Ureter (tissue), 1 donor: ENCODE data around the gene HCK. TPM values are rescaled to one million over a fixed set of nuclear protein-coding genes. Genes with fewer than 3 reads are reported as not detected.
"Not testable (repeated sequence)": the region's sequence is repeated elsewhere in the genome, so short reads cannot be mapped to it uniquely, and the experiment has no call there.

Experiments used
- DNase-seq: peaks from one replicate; pipeline ENCODE4 v3.0.0-alpha.2; 2020; ENCODE audit warnings: low spot score
- total RNA-seq: library from RNA; stranded (reverse); gene quantifications from one replicate; pipeline ENCODE4 v1.2.4, GENCODE V29; 2023
- donor health status: DM: yes; HTN: yes; CAD: no.

HCK gene
- total RNA-seq, 1 donor from 2014 or later: 6.1 TPM

GRCh38 chr20:32028647-32029372 is 23.2 kb upstream of the HCK start:
- DNase-seq: no peak

DNA sequence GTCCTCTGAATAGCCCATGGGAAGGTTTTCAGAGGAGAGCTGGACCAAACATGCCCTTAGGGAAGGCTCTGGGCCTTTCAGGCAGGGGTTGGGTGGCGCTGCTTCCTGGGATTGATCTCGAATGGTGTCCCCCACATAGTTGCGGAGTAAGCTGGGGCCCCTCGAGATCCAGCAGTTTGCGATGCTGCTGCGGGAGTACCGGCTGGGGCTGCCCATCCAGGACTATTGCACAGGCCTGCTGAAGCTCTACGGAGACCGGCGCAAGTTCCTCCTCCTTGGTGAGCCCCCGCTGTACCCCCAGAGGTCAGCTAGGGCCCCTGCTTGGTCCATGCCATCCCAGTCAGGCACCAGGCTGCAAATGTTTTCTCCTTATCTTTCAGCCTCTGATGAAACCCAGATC is 22.5 kb upstream of the HCK start:
- no peak for DNase-seq

DNA sequence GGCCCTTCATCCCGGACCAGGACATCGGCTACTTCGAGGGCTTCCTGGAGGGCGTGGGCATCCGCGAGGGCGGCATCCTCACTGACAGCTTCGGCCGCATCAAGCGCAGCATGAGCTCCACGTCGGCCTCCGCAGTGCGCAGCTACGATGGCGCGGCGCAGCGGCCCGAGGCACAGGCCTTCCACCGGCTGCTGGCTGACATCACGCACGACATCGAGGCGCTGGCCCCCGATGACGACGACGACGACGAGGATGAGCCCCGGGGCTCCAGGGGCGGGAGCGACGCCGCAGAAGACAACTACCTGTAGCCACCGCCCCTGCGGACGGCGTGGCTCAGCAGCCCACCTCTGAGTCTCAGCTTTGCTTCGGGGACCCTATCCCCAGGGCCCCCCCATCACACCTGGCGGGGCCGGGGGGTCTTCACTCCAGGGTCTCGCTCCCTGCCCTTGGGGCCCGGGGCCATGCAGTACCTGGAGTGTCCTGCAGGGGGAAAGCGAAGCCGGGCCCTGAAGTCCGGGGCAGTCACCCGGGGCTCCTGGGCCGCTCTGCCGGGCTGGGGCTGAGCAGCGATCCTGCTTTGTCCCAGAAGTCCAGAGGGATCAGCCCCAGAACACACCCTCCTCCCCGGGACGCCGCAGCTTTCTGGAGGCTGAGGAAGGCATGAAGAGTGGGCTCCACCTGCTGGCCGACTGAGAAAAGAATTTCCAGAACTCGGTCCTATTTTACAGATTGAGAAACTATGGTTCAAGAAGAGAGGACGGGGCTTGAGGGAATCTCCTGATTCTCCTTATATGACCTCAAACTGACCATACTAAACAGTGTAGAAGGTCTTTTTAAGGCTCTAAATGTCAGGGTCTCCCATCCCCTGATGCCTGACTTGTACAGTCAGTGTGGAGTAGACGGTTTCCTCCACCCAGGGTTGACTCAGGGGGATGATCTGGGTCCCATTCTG is 20.8 kb upstream of the HCK start:
- DNase-seq: peak; percentile 80

DNA sequence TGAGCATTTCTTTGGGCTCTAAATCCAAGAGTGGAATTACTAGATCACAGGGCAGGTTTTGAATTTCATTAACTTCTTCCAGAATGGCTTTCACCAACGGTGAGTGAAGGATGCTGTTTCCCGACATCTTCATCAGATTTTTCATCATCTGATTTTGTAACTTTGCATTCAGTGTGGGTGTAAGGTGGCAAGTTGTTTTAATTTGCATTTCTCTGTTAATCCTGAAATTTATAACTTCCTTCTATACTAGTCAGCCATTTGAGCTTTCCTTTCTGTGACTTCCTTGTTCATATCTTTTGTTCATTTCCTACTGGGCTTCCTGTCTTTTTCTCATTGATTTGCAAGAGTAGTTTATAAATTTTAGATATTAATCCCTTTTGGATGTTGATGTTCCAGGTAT is 18.7 kb upstream of the HCK start:
- DNase-seq: no peak

GRCh38 chr20:32033721-32034120 is 18.3 kb upstream of the HCK start:
- not testable (repeated sequence) for DNase-seq

DNA sequence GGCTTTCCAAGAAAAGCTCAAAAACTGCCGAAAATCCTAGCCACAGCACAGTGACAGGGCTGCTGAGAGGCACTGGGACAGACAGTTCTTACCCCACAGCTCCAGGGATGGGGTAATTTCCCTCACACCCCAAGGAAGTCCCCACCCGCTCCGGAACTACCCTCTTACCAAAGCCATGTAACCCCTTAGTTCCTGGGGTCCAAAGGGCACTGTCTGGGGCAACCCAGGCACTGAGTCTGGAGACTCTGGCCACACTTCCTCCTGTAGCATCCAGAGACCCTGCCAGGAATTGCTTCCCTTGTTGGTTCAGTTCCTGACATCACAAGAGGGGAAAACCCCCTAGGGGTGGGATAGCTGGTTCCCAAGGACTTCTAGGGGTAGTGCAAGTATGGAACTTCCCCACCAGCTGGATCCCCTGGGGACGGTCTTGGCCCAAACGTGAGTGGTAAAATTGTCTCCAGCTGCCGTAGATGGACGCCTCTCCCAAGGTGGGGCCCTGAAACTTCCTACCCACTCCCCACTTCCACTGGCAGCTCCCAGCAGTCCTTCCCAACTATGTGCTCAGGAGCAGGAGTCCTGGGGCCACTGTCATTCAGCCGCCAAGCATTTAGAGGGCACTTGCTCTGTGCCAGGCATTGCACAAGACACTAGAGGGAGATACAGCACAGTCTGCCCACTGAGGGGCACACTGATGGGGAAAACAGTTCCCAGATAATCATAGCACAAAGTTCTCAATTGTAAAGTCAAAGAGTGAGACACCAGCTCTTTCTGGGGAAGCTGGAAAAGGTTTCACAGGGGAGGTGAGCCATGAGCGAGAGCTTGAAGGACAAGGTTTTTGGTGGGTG is 17.2 kb upstream of the HCK start:
- no peak for DNase-seq

DNA sequence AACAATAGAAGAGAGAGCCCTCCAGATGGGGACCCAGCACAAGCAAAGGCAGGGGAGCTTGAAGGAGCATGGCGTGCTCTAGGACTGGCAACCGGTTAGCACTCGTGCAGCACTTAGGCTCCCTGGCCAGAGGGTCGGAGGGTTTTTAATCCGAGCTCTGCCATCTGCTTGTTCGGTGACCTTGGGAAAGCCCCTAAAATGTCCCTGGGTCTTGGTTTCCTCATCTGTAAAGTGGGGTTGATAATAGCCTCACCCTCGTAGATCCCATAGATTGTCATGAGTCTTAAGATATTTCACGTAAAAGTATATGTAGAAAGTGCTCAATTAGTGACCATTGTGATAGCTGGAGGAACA is 16.6 kb upstream of the HCK start:
- no peak for DNase-seq

- DNase-seq: no peak
Measured at GRCh38 chr20:32036252-32036651, 15.8 kb upstream of the HCK start.

GRCh38 chr20:32036716-32037485 is 15.1 kb upstream of the HCK start:
- no peak for DNase-seq

- DNase-seq: no peak
Measured at GRCh38 chr20:32037929-32038328, 14.1 kb upstream of the HCK start.

- DNase-seq: peak; percentile 58
Measured at GRCh38 chr20:32040142-32040953, 11.7 kb upstream of the HCK start.

GRCh38 chr20:32045999-32046398 is 6.0 kb upstream of the HCK start:
- DNase-seq: no peak

- no peak for DNase-seq
Measured at GRCh38 chr20:32050324-32050841, 1.7 kb upstream of the HCK start.

DNA sequence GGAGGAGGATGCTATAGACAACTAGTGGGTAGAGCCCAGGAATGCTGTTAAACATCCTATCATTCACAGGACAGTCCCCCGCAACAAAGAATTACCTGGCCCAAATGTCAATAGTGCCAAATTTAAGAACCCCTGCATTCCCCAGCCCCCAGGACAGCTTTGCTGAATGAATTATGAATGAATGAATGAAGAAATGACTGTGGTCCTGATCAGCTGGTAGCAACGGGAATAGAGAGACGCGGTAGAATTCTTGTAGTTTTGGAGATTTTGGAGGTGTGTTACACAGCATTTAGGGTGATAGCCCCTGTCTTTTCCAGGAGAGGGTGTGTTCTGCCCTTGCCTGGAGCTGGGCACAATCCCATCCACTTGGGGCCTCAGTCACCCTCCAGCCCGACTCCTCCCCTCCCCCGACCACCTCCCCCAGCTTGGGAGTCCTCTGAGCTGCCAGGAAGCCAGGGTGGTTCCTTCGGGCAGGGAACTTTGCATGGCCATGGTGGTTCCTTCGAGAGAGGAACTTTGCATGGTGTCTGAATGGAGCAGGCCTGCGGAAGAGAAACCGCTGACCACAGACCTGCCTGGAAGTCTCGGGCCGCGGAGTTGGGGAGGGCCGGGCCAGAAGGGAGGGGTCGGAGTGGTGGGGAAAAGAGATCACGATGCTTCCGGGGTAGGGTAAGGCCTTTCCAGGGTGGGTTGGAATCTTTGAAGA is 1.0 kb upstream of the HCK start:
- DNase-seq: no peak

DNA sequence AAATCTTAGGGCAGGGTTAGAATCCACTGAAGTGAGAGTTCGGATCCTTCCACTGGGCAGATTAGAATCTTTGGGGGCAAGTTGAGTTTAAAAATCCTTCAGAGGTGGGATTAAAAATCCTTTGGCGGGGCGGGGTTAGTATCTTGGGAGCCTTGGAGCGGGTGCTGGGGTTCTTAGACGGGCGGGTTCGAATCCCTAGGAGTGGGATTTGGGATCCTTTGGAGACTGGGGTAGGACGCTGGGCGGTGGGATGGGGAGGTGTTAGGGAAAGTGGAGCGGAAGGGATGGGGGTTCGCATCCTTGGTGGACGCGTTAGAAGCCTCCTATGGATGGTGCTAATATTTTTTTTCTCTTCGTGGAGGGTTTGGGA is 337 bp upstream of the HCK start:
- no peak for DNase-seq

DNA sequence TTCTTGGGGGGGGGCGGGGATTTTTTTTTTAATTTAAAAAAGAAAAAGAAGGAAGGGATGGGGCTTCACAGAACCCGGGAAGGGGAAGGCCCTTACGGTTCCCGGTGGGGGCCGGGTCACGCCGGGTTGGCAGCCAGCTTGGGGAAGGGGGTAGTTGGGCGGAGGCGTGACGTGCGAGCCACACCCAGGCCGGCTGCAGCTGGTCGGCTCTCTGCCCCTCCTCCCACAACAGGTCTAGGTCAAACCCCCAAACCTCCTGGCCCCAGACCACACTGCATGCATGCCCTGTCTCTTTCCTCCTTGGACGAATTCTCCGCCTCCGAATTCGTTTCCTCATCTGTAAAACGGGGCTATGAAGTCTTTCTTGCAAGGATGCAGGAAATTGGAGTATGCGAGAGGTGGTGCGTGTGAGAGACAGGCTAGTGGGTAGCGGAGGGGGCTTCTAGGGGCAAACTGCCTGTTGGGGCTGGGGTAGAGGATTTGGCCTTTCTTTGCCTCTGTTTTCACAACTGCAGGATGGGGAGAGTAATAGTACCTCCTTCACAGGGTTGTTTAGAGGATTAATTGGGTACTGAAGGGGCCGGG is 828 bp downstream of the HCK start:
- no peak for DNase-seq

GRCh38 chr20:32053648-32054047 is 1.6 kb downstream of the HCK start:
- DNase-seq: no peak

- DNase-seq: no peak
Measured at GRCh38 chr20:32056708-32057483, 4.9 kb downstream of the HCK start.
